HepG2 (cell line): Measurements from ENCODE around the gene LTC4S. TPM values are rescaled to one million over a fixed set of nuclear protein-coding genes. Genes with fewer than 3 reads are reported as not detected.

Experiments
- ARID3A ChIP-seq: IDR thresholded peaks from 2 replicates; pipeline ENCODE4 v1.6.1; 2012; ENCODE audit warnings: low read depth, low read length, improper control_type of control experiment
- CSRNP2 ChIP-seq: sonication (generic); formaldehyde crosslinking; conservative IDR thresholded peaks from 2 replicates; pipeline ENCODE4 v1.8.0; 2022; ENCODE audit warnings: low read depth, missing genetic modification reagents
- STAT6 ChIP-seq: sonication (generic); formaldehyde crosslinking; IDR thresholded peaks from 2 replicates; pipeline ENCODE4 v1.4.0; 2020; ENCODE audit warnings: missing genetic modification reagents, mild to moderate bottlenecking, borderline replicate concordance
- ZBTB38 ChIP-seq: sonication (generic); formaldehyde crosslinking; IDR thresholded peaks from 2 replicates; pipeline ENCODE4 v1.5.1; 2020; ENCODE audit warnings: mild to moderate bottlenecking, missing genetic modification reagents
- ZNF790 ChIP-seq: sonication (generic); formaldehyde crosslinking; IDR thresholded peaks from 2 replicates; pipeline ENCODE4 v1.8.0; 2022; ENCODE audit warnings: missing genetic modification reagents, mild to moderate bottlenecking, borderline replicate concordance
- polyA plus RNA-seq, 8 experiments: library from polyadenylated mRNA; depleted of rRNA in 3 of 8; stranded (reverse) in 7 of 8; unstranded in 1 of 8; fragments of >200 nt; fragmentation: Illumina TruSeq in 4 of 8; extraction: Trizol in 4 of 8; gene quantifications; 2 replicates each; pipeline versions ENCODE4 v1.2.1 to v1.2.3, GENCODE V29; 2011 to 2016; ENCODE audit warnings: low read depth in 4 of 8, missing spikeins in 1 of 8, mixed read lengths in 1 of 8; ENCODE audit not compliant: insufficient read depth in 1 of 8
- total RNA-seq, 5 experiments: library from RNA; depleted of rRNA; stranded (reverse); fragments of >200 nt; fragmentation: Illumina TruSeq; extraction: Trizol; gene quantifications; 2 replicates each; pipeline ENCODE4 v1.2.3, GENCODE V29; 2016; ENCODE audit warnings: low read depth in 1 of 5

The LTC4S gene
- total and polyA plus RNA-seq, 2 of the 13 experiments (the other 11 are each of a cell fraction or from before 2014, with no cell fraction given) = 0.35 TPM; not detected in 1

- TF ChIP-seq STAT6 (CRISPR knock-in tag) (no peak), ARID3A (peak; percentile 59; the same call in 1 of the 2 replicates), ZNF790 (CRISPR knock-in tag) (no peak), ZBTB38 (CRISPR knock-in tag) (no peak), CSRNP2 (CRISPR knock-in tag) (no peak)
Observed at GRCh38 chr5:179763215-179763945, 30.4 kb upstream of the LTC4S start (continued).
